ENCODE results near the gene CCM2.

The CCM2 gene

DNA sequence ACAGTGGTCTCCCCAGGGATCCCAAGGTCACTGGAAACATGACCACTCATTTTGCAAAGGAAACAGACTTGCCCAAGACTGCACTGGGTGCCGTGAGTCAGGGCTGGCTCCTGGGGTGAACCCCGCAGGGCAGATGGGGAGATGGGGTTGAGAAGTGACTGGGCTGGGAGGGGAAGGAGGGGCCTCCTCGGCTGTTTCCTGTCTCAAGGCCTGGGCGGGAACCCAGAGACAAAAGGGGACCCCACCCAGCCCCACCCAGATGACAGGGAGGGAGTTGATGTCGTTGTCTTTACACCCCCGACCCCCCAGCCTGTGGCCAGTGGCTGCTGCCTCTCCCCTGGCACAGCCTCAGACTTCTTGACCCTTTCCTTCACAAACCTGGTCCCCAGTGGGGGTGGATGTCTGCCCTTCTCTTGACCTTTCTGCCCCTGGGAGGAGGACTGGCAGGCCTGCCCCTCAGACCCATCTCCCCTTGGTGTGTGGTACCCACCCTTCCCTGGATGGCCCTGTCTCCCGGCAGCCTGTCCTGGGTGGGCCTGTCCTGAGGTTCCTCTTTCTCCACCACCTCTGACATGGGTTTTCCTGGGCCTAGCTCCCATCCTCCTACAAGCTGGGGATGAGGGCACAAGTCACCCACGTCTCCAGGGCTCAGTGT, 22.6 kb upstream of the CCM2 start:
- H3K36me3 ChIP-seq (ENCODE audit: insufficient read depth, low read length): peaks cover 44% of the 10 kb centered on the region
- H3K79me2 ChIP-seq (ENCODE audit: insufficient read depth, low read length): peaks cover 25% of the 10 kb centered on the region
- no peaks in the 10 kb centered on the region for H3K27me3 ChIP-seq (ENCODE audit: insufficient read depth, low read length, poor library complexity)
- peak overlapping the region; percentile 95 for H3K27ac ChIP-seq (ENCODE audit: low read length)
- no peak for TF ChIP-seq EZH2 (IDR thresholded peaks at IDR 0.05; ENCODE audit: borderline replicate concordance, low read depth, low read length, severe bottlenecking)
- TF ChIP-seq, protein P1, sequence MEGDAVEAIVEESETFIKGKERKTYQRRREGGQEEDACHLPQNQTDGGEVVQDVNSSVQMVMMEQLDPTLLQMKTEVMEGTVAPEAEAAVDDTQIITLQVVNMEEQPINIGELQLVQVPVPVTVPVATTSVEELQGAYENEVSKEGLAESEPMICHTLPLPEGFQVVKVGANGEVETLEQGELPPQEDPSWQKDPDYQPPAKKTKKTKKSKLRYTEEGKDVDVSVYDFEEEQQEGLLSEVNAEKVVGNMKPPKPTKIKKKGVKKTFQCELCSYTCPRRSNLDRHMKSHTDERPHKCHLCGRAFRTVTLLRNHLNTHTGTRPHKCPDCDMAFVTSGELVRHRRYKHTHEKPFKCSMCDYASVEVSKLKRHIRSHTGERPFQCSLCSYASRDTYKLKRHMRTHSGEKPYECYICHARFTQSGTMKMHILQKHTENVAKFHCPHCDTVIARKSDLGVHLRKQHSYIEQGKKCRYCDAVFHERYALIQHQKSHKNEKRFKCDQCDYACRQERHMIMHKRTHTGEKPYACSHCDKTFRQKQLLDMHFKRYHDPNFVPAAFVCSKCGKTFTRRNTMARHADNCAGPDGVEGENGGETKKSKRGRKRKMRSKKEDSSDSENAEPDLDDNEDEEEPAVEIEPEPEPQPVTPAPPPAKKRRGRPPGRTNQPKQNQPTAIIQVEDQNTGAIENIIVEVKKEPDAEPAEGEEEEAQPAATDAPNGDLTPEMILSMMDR (IDR thresholded peaks at IDR 0.05; ENCODE audit: borderline replicate concordance, extremely low read depth, low read length, poor library complexity, severe bottlenecking): no peak
- H3K9ac ChIP-seq (ENCODE audit: low read depth, low read length): peak overlapping the region; percentile 60; the same call in 1 of the 2 replicates
- peak overlapping the region in 1 of 2 experiments; percentile 61; a peak in 1 of 4 replicates for H3K4me3 ChIP-seq (ENCODE audit: low read depth in 1 of 2, low read length in 2 of 2)
- H3K9me3 ChIP-seq (ENCODE audit: insufficient read depth, low read length, severe bottlenecking): no peaks in the 10 kb centered on the region
- ATAC-seq (ENCODE audit: insufficient read depth, low read depth) (no peak), DNase-seq (peak; percentile 41)
- H4K20me1 ChIP-seq (ENCODE audit: insufficient read depth, low read length): no peaks in the 10 kb centered on the region
- peak overlapping the region; percentile 82 for H3K4me2 ChIP-seq (ENCODE audit: insufficient read depth, low read length)
- H3K4me1 ChIP-seq (ENCODE audit: insufficient read depth, low read length): peaks cover 48% of the 10 kb centered on the region
- no peak overlapping the region for H2AFZ ChIP-seq (ENCODE audit: low read depth, low read length)

DNA sequence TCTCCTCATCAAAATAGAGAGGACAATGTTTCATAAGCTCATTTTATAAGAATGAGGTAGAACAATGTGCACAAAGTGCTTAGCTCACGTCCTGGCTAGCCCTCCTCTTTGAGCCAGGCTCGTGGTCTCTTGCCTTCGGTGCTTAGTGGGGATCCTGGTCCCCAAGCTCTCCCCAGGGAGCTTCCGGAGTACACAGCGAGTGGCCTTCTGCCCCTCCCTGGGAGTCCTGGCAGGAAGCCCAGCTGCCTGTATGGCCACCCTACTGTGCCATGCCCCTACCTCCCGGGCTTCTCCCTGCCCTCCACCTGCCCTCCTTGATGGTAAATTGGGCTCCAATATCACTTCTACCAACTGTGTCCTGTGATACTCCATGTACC, 22.1 kb upstream of the CCM2 start:
- H3K27ac ChIP-seq (ENCODE audit: low read length): peak overlapping the region; percentile 95
- TF ChIP-seq, protein P1 (IDR thresholded peaks at IDR 0.05; ENCODE audit: borderline replicate concordance, extremely low read depth, low read length, poor library complexity, severe bottlenecking): no peak
- no peak for TF ChIP-seq EZH2 (IDR thresholded peaks at IDR 0.05; ENCODE audit: borderline replicate concordance, low read depth, low read length, severe bottlenecking)
- H3K9me3 ChIP-seq (ENCODE audit: insufficient read depth, low read length, severe bottlenecking): no peaks in the 10 kb centered on the region
- H3K4me1 ChIP-seq (ENCODE audit: insufficient read depth, low read length): peaks cover 48% of the 10 kb centered on the region
- H3K79me2 ChIP-seq (ENCODE audit: insufficient read depth, low read length): peaks cover 26% of the 10 kb centered on the region
- peak overlapping the region in 1 of 2 experiments; percentile 61; a peak in 2 of 4 replicates for H3K4me3 ChIP-seq (ENCODE audit: low read depth in 1 of 2, low read length in 2 of 2)
- H3K9ac ChIP-seq (ENCODE audit: low read depth, low read length): peak overlapping the region; percentile 60
- H3K4me2 ChIP-seq (ENCODE audit: insufficient read depth, low read length): peak overlapping the region; percentile 82
- no peaks in the 10 kb centered on the region for H3K27me3 ChIP-seq (ENCODE audit: insufficient read depth, low read length, poor library complexity)
- no peak overlapping the region for H2AFZ ChIP-seq (ENCODE audit: low read depth, low read length)
- ATAC-seq (ENCODE audit: insufficient read depth, low read depth) (no peak), DNase-seq (no peak)
- H3K36me3 ChIP-seq (ENCODE audit: insufficient read depth, low read length): peaks cover 49% of the 10 kb centered on the region
- peaks cover 5% of the 10 kb centered on the region; the same call in 1 of the 2 replicates for H4K20me1 ChIP-seq (ENCODE audit: insufficient read depth, low read length)

DNA sequence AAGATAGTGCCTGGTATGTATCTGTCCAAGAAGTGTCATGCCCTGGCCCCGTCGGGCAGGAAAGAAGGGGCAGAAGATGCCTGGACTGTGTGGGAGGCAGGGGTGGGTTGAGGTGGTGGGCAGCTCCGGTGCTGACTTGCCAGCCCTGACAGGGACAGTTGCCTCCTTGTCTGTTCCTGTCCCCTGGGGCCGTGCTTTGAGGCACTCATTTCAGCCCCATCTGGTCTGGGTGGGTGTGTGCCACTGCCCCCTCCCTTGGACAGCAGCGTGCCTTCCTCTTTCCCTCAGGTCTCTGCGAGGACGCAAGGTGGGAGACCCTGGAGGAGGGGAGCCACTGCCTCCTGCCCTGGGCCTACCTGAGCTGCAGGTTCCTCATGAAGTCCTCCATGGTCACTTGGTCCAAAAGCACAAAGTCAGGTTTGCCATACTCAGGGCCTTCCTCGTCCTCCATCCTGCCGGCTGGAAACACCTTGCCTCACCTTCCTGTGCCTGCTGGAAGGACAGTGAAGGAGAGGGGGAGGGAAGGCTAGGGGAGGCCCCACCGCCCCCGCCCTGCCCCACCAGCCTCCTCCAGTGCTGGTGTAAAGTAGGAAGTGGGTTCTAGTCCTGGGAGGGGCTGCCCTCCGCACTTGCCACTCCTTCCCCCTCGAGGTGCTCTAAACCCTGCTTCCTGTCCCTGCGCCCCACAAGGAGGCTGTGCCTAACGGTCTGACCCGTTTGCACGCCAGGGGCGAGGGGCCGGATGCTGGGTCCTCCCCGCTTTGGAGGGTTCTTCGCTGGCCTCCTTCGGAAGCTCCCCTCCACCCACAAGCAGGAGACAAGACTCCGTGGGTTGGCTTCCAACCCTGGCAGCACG, 21.3 kb upstream of the CCM2 start, which contains the start of gene MYO1G:
MYO1G (minus strand) TSS at position 505 of the 856 bp plus-strand sequence; CDS start at position 451, 54 bp downstream.
- Histone ChIP-seq H2AFZ (ENCODE audit: low read depth, low read length) (peak within 1 kb of the TSS; percentile 73), H4K20me1 (ENCODE audit: insufficient read depth, low read length) (peaks cover 13% of the 10 kb centered on the region; the same call in 1 of the 2 replicates), H3K4me1 (ENCODE audit: insufficient read depth, low read length) (peaks cover 55% of the 10 kb centered on the region), H3K79me2 (ENCODE audit: insufficient read depth, low read length) (peaks cover 34% of the 10 kb centered on the region), H3K4me3 (ENCODE audit: low read depth in 1 of 2, low read length in 2 of 2) (peak within 1 kb of the TSS; percentile 11 to 61; a peak in 3 of 4 replicates), H3K9ac (ENCODE audit: low read depth, low read length) (peak within 1 kb of the TSS; percentile 60), H3K36me3 (ENCODE audit: insufficient read depth, low read length) (peaks cover 57% of the 10 kb centered on the region), H3K9me3 (ENCODE audit: insufficient read depth, low read length, severe bottlenecking) (no peaks in the 10 kb centered on the region), H3K4me2 (ENCODE audit: insufficient read depth, low read length) (peak within 1 kb of the TSS; percentile 82), H3K27me3 (ENCODE audit: insufficient read depth, low read length, poor library complexity) (no peaks in the 10 kb centered on the region), H3K27ac (ENCODE audit: low read length) (peak within 1 kb of the TSS; percentile 95)
- DNase-seq (peak; percentile 95), ATAC-seq (ENCODE audit: insufficient read depth, low read depth) (peak; percentile 94)
- TF ChIP-seq EZH2 (IDR thresholded peaks at IDR 0.05; ENCODE audit: borderline replicate concordance, low read depth, low read length, severe bottlenecking): no peak
- TF ChIP-seq, protein P1 (IDR thresholded peaks at IDR 0.05; ENCODE audit: borderline replicate concordance, extremely low read depth, low read length, poor library complexity, severe bottlenecking): no peak

All from DND-41 (cell line).